Hepatic stellate cell (primary cell): ENCODE results near the gene CDH13.

Experiments
- DNase-seq: peaks from one replicate; pipeline ENCODE4 v3.0.0; 2011; ENCODE audit warnings: low spot score

Gene CDH13

GRCh38 chr16:83248735-83249463 is 622.1 kb downstream of the CDH13 start:
- no peak for DNase-seq

- DNase-seq = no peak
Observed at GRCh38 chr16:83253521-83253920, 626.8 kb downstream of the CDH13 start.

- no peak for DNase-seq
Observed at GRCh38 chr16:83258366-83258928, 631.7 kb downstream of the CDH13 start.

GRCh38 chr16:83266848-83267553 is 640.2 kb downstream of the CDH13 start:
- no peak for DNase-seq

GRCh38 chr16:83268169-83268568 is 641.4 kb downstream of the CDH13 start:
- no peak for DNase-seq

GRCh38 chr16:83269048-83269447 is 642.3 kb downstream of the CDH13 start:
- DNase-seq = no peak

GRCh38 chr16:83269541-83269940 is 642.8 kb downstream of the CDH13 start:
- no peak for DNase-seq

- no peak for DNase-seq
Observed at GRCh38 chr16:83270061-83270460, 643.3 kb downstream of the CDH13 start.

- DNase-seq = no peak
Observed at GRCh38 chr16:83270640-83271039, 643.9 kb downstream of the CDH13 start.

- DNase-seq = no peak
Observed at GRCh38 chr16:83271123-83271522, 644.4 kb downstream of the CDH13 start.

GRCh38 chr16:83271970-83272575 is 645.3 kb downstream of the CDH13 start:
- DNase-seq = no peak

GRCh38 chr16:83272843-83273242 is 646.1 kb downstream of the CDH13 start:
- no peak for DNase-seq

GRCh38 chr16:83273504-83274173 is 646.9 kb downstream of the CDH13 start:
- no peak for DNase-seq

GRCh38 chr16:83279251-83279650 is 652.5 kb downstream of the CDH13 start:
- DNase-seq = no peak

- no peak for DNase-seq
Observed at GRCh38 chr16:83285921-83286320, 659.2 kb downstream of the CDH13 start.

GRCh38 chr16:83296505-83296904 is 669.7 kb downstream of the CDH13 start:
- DNase-seq = no peak

GRCh38 chr16:83298541-83298940 is 671.8 kb downstream of the CDH13 start:
- no peak for DNase-seq

GRCh38 chr16:83300326-83300725 is 673.6 kb downstream of the CDH13 start:
- no peak for DNase-seq

- DNase-seq = no peak
Observed at GRCh38 chr16:83301971-83302370, 675.2 kb downstream of the CDH13 start.

GRCh38 chr16:83302853-83303252 is 676.1 kb downstream of the CDH13 start:
- DNase-seq = no peak

- peak; percentile 58 for DNase-seq
Observed at GRCh38 chr16:83305092-83305491, 678.3 kb downstream of the CDH13 start.

GRCh38 chr16:83306961-83307593 is 680.3 kb downstream of the CDH13 start:
- no peak for DNase-seq
